Endothelial cell of umbilical vein (primary cell): ENCODE data around the gene HID1. TPM values are rescaled to one million over a fixed set of nuclear protein-coding genes. Genes with fewer than 3 reads are reported as not detected.

Source experiments
- BruUV-seq: library from RNA; stranded (reverse); fragments of 400-500 nt; replicated peaks from 2 replicates; lab custom pipeline; 2021; lab: Mats Ljungman, UMichigan
- CTCF ChIA-PET: fragments of 300-600, 350-600 bp; sonication (Branson Sonifier 250); formaldehyde crosslinking; loops from one replicate; lab custom pipeline; 2021; ENCODE audit warnings: antibody characterized with exemption, inconsistent platforms; lab: Charles Lee
- POLR2A ChIA-PET: fragments of 300-600, 350-600 bp; sonication (Branson Sonifier 250); formaldehyde crosslinking; loops from one replicate; lab custom pipeline; 2021; ENCODE audit warnings: antibody characterized with exemption, inconsistent platforms; lab: Charles Lee
- DNase-seq: peaks from one replicate; pipeline ENCODE4 v3.0.0-alpha.2; 2011; ENCODE audit warnings: low read depth, low spot score
- FAIRE-seq: peaks from 2 replicates; lab custom pipeline; 2011; peaks lifted over from hg19 to GRCh38; lab: Jason Lieb, UNC
- H2AFZ ChIP-seq: 2 replicates; pipeline ENCODE4 v1.6.0; 2012; ENCODE audit warnings: low read depth, low read length, control low read depth, inconsistent platforms
- H3K27ac ChIP-seq: 2 replicates; pipeline ENCODE4 v1.5.1; 2011; ENCODE audit warnings: low read depth, mild to moderate bottlenecking, control low read depth, low read length, moderate library complexity; ENCODE audit not compliant: insufficient read depth
- H3K27me3 ChIP-seq, 2 experiments: 2 replicates each; pipeline versions ENCODE4 v1.6.0 to v1.6.1; 2011; ENCODE audit warnings: low read length in 2 of 2, mixed read lengths in 1 of 2; ENCODE audit not compliant: control insufficient read depth in 2 of 2, insufficient read depth in 2 of 2
- H3K36me3 ChIP-seq, 2 experiments: 2 replicates in 1 of 2; 3 replicates in 1 of 2; pipeline ENCODE4 v1.5.1; 2011; ENCODE audit warnings: low read length in 2 of 2, mild to moderate bottlenecking in 1 of 2, moderate library complexity in 1 of 2; ENCODE audit not compliant: control insufficient read depth in 2 of 2, insufficient read depth in 2 of 2; ENCODE audit errors: extremely low read depth in 1 of 2
- H3K4me1 ChIP-seq: 3 replicates; pipeline ENCODE4 v1.5.1; 2011; ENCODE audit warnings: mild to moderate bottlenecking, low read length; ENCODE audit not compliant: control insufficient read depth, insufficient read depth; ENCODE audit errors: extremely low read depth
- H3K4me2 ChIP-seq: 2 replicates; pipeline ENCODE4 v1.6.1; 2011; ENCODE audit warnings: low read length, control low read depth, mixed read lengths; ENCODE audit not compliant: insufficient read depth
- H3K4me3 ChIP-seq, 3 experiments: fragments of 200-600 bp in 1 of 3; sonication (generic), shearing (Covaris generic) in 1 of 3; replicated peaks in 1 of 3; 2 replicates each; pipeline ENCODE4 v1.5.1; 2011 to 2016; ENCODE audit warnings: control low read depth in 3 of 3, low read length in 3 of 3, mild to moderate bottlenecking in 2 of 3, inconsistent platforms in 1 of 3, low read depth in 1 of 3, moderate library complexity in 1 of 3; ENCODE audit not compliant: insufficient read depth in 1 of 3
- H3K79me2 ChIP-seq: 2 replicates; pipeline ENCODE4 v1.6.0; 2012; ENCODE audit warnings: low read length, inconsistent platforms; ENCODE audit not compliant: control insufficient read depth, insufficient read depth
- H3K9ac ChIP-seq: replicated peaks from 2 replicates; pipeline ENCODE3; 2011; ENCODE audit warnings: low read length, control low read depth; ENCODE audit not compliant: insufficient read depth; ENCODE audit errors: extremely low read depth
- H3K9me1 ChIP-seq: replicated peaks from 3 replicates; pipeline ENCODE4 v1.6.0; 2011; ENCODE audit warnings: mild to moderate bottlenecking, low read length; ENCODE audit not compliant: control insufficient read depth, insufficient read depth; ENCODE audit errors: extremely low read depth
- H3K9me3 ChIP-seq: replicated peaks from 2 replicates; pipeline ENCODE4 v1.5.1; 2012; ENCODE audit warnings: low read length, inconsistent platforms; ENCODE audit not compliant: control insufficient read depth, insufficient read depth
- H4K20me1 ChIP-seq: replicated peaks from 2 replicates; pipeline ENCODE3; 2011; ENCODE audit warnings: mild to moderate bottlenecking, low read length; ENCODE audit not compliant: control insufficient read depth, insufficient read depth; ENCODE audit errors: extremely low read depth
- CTCF ChIP-seq, 2 donors: IDR thresholded peaks; 1 replicate in 1 of 2; 2 replicates in 1 of 2; pipeline ENCODE4 v1.5.1; 2011; ENCODE audit warnings: low read length in 2 of 2, mild to moderate bottlenecking in 2 of 2, moderate library complexity in 2 of 2, control low read depth in 1 of 2, inconsistent platforms in 1 of 2, low read depth in 1 of 2; ENCODE audit not compliant: insufficient read depth in 1 of 2; ENCODE audit errors: extremely low read depth in 1 of 2
- EZH2 ChIP-seq: IDR thresholded peaks from 2 replicates; pipeline ENCODE4 v1.6.1; 2012; ENCODE audit warnings: borderline replicate concordance, low read depth, mild to moderate bottlenecking, moderate library complexity, low read length, inconsistent platforms; ENCODE audit not compliant: severe bottlenecking
- FOS ChIP-seq: IDR thresholded peaks from 2 replicates; pipeline ENCODE4 v1.6.1; 2011; ENCODE audit warnings: mild to moderate bottlenecking, low read length, moderate library complexity, borderline replicate concordance; ENCODE audit not compliant: insufficient read depth
- GATA2 ChIP-seq: IDR thresholded peaks from 2 replicates; pipeline ENCODE4 v1.7.0; 2011; ENCODE audit warnings: low read depth, mild to moderate bottlenecking, moderate library complexity, mixed read lengths, low read length; ENCODE audit not compliant: insufficient read length, insufficient read depth
- JUN ChIP-seq: IDR thresholded peaks from 2 replicates; pipeline ENCODE4 v1.6.1; 2011; ENCODE audit warnings: borderline replicate concordance, low read depth; ENCODE audit not compliant: insufficient read length, insufficient read depth
- MAX ChIP-seq: IDR thresholded peaks from 2 replicates; pipeline ENCODE4 v1.6.1; 2011; ENCODE audit not compliant: insufficient read depth, insufficient read length
- MYC ChIP-seq: IDR thresholded peaks from one replicate; pipeline ENCODE4 v1.6.1; 2011; ENCODE audit warnings: mild to moderate bottlenecking, low read depth, low read length
- POLR2A ChIP-seq: IDR thresholded peaks from 2 replicates; pipeline ENCODE4 v1.6.1; 2012; ENCODE audit warnings: low read depth, mild to moderate bottlenecking, control low read depth, low read length
- POLR2AphosphoS5 ChIP-seq: IDR thresholded peaks from 2 replicates; pipeline ENCODE4 v1.6.1; 2012; ENCODE audit warnings: low read depth, mild to moderate bottlenecking, control low read depth, low read length, moderate library complexity; ENCODE audit not compliant: insufficient read depth
- dilution Hi-C: fragments of 300-500 bp; cut with MboI; formaldehyde crosslinking; loops from one replicate; pipeline ENCODE4 v1.15.0; 2019; ENCODE audit warnings: low sequenced_read_pairs; ENCODE audit not compliant: extremely low pct_ligation_motif_present
- intact Hi-C: fragments of 100-400 bp; cut with micrococcal nuclease; formaldehyde crosslinking; loops from one replicate; pipeline ENCODE4 v1.10.0; 2022
- polyA plus RNA-seq, 4 experiments: library from polyadenylated mRNA; depleted of rRNA in 3 of 4; stranded (reverse) in 3 of 4; unstranded in 1 of 4; fragments of >200 nt; gene quantifications; 2 replicates each; pipeline versions ENCODE4 v1.2.1 to v1.2.3, GENCODE V29; 2011 to 2012; ENCODE audit warnings: missing spikeins in 1 of 4
- total RNA-seq: library from RNA; stranded (reverse); gene quantifications from 2 replicates; pipeline ENCODE4 v1.2.3, GENCODE V29; 2021

HID1 gene
- total and polyA plus RNA-seq, 2 donors (not counting 3 experiments of a cell fraction or from before 2014, with no cell fraction given), result 41.4 to 53.3 TPM

- TSS peak; percentile 72 for BruUV-seq
- intact Hi-C loops, result no loop called here
- CTCF ChIA-PET, result interaction anchor here (0.6 to 6.0 kb wide), 29 partner anchors 8 to 230 kb away, joined by 3 to 134 read pairs (median 5); partner anchors contain the start of genes CDR2L, HID1, NT5C and NUP85
Measured at GRCh38 chr17:75013092-75013559, 40.6 kb upstream of the HID1 start.

More at GRCh38 chr17:75013092-75013559, 40.6 kb upstream of the HID1 start:
- DNase-seq, result no peak
- H3K79me2 ChIP-seq, result peaks cover 10% of the 10 kb centered on the region
- no peak for FAIRE-seq
- TF ChIP-seq POLR2A (no peak), EZH2 (no peak), POLR2AphosphoS5 (no peak), GATA2 (no peak), FOS (no peak), JUN (no peak), CTCF (IDR thresholded peaks at IDR 0.05; ENCODE audit: extremely low read depth in 1 of 2, insufficient read depth in 1 of 2, low read depth in 1 of 2, low read length in 2 of 2) (no peak), MAX (no peak), MYC (no peak)
- dilution Hi-C loops, result no loop called here
- H3K36me3 ChIP-seq, result no peaks in the 10 kb centered on the region
- POLR2A ChIA-PET, result interaction anchor here (0.5 to 2.8 kb wide), 4 partner anchors 22 to 52 kb away, joined by 4 to 17 read pairs (median 8); partner anchors contain the start of gene CDR2L
- no peaks in the 10 kb centered on the region for H3K9me1 ChIP-seq
- no peaks in the 10 kb centered on the region for H4K20me1 ChIP-seq
- H3K27me3 ChIP-seq, result no peaks in the 10 kb centered on the region
- peak overlapping the region; percentile 40 for H3K27ac ChIP-seq
- H3K9me3 ChIP-seq, result no peaks in the 10 kb centered on the region
- H3K4me2 ChIP-seq, result peak overlapping the region; percentile 88
- peak overlapping the region; percentile 83 for H3K9ac ChIP-seq
- H2AFZ ChIP-seq, result peak overlapping the region; percentile 74
- peak overlapping the region; percentile 56 to 89 (median 83) for H3K4me3 ChIP-seq
- H3K4me1 ChIP-seq, result peaks cover 16% of the 10 kb centered on the region
